Testis (tissue), 3 donors: Measurements from ENCODE around the gene TNRC6C. TPM values are rescaled to one million over a fixed set of nuclear protein-coding genes. Genes with fewer than 3 reads are reported as not detected.
A peak's percentile ranks its signal among the peaks of the same experiment; 100 is the strongest.

Experiments
- DNase-seq: peaks from one replicate; pipeline ENCODE4 v3.0.0-alpha.2; 2019
- H3K27ac ChIP-seq, 2 donors: fragments of 200-600 bp; sonication (generic); one replicate each; pipeline ENCODE4 v1.5.1; 2019
- H3K27me3 ChIP-seq: fragments of 200-600 bp; sonication (generic); one replicate; pipeline ENCODE4 v1.5.1; 2019
- H3K36me3 ChIP-seq: fragments of 200-600 bp; sonication (generic); one replicate; pipeline ENCODE4 v1.5.1; 2017; ENCODE audit warnings: low read depth; ENCODE audit errors: missing control alignments
- H3K4me1 ChIP-seq: fragments of 200-600 bp; sonication (generic); one replicate; pipeline ENCODE4 v1.5.1; 2019
- H3K4me3 ChIP-seq, 2 donors: fragments of 200-600 bp; sonication (generic); one replicate each; pipeline ENCODE4 v1.5.1; 2017 to 2019
- H3K9me3 ChIP-seq: fragments of 200-600 bp; sonication (generic); one replicate; pipeline ENCODE4 v1.5.1; 2017
- POLR2A ChIP-seq: fragments of 450-650 bp; IDR thresholded peaks from one replicate; pipeline ENCODE4 v1.6.1; 2017; ENCODE audit warnings: antibody characterized with exemption, mild to moderate bottlenecking, moderate library complexity
- WGBS, 2 donors: methylation state at CpG; one replicate each; pipeline ENCODE4 v1.1.5; 2018; 5-methylcytosine and 5-hydroxymethylcytosine counted together
- intact Hi-C: fragments of 100-400 bp; cut with DNase I; formaldehyde crosslinking; loops from one replicate; pipeline ENCODE4 v1.15.1; 2023; ENCODE audit warnings: low total_unique reads
- polyA plus RNA-seq: library from polyadenylated mRNA; stranded (reverse); fragments of 350-450 nt; fragmentation: Illumina TruSeq; extraction: RNeasy Lipid Tissue Mini Kit (QIAGEN cat#74804); gene quantifications from one replicate; pipeline ENCODE4 v1.2.3, GENCODE V29; 2014; ENCODE audit warnings: low read depth, low replicate concordance; ENCODE audit not compliant: insufficient read depth
- total RNA-seq, 2 donors: library from RNA; depleted of rRNA; stranded (reverse); fragments of >200 nt; gene quantifications; one replicate each; pipeline ENCODE4 v1.2.3, GENCODE V29; 2016
- TF ChIP-seq, protein P1 (sequence below), 3 experiments: fragments of 450-650 bp in 2 of 3; fragments of 200-600 bp in 1 of 3; sonication (generic) in 1 of 3; IDR thresholded peaks; one replicate each; pipeline ENCODE4 v1.5.1; 2016 to 2019; ENCODE audit warnings: antibody characterized with exemption in 3 of 3, mild to moderate bottlenecking in 2 of 3, moderate library complexity in 1 of 3

The TNRC6C gene
- total and polyA plus RNA-seq, 3 donors from 2014 or later = 26.2 to 35.6 (median 27.4) TPM

DNA sequence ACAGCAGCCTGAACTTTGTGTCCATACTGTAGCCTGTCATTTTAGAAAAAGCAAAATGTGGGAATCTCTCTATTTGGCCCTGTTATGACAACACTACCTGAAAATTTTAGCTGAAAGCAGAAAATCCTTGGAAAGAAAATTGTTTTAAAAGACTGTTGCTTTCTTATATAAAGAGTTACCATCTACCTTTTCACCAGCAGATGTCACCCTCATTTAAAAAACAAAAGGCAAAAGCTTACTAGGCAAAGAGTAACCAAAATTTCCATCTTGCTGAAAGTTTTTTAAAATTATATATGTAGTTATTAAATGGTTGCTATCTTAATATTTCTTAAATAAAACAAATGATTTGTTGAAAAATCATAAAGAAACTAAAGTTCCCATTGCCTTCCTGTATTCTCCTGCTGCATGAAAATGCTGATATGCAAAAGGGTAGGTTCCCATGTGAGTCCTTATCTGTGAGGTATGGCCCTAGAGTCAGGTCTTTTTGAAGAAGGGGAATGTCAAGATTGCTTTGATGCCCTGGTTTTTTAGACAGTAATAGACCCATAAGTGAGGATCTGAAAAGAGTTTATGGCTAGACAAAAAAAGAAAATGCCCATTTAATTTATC, 61.0 kb downstream of the TNRC6C start:
- Histone ChIP-seq H3K4me3 (no peak overlapping the region), H3K36me3 (no peaks in the 10 kb centered on the region), H3K9me3 (no peaks in the 10 kb centered on the region), H3K27ac (no peak overlapping the region), H3K27me3 (no peaks in the 10 kb centered on the region), H3K4me1 (no peaks in the 10 kb centered on the region)
- DNase-seq = no peak
- no peak for TF ChIP-seq POLR2A
- TF ChIP-seq, protein P1, sequence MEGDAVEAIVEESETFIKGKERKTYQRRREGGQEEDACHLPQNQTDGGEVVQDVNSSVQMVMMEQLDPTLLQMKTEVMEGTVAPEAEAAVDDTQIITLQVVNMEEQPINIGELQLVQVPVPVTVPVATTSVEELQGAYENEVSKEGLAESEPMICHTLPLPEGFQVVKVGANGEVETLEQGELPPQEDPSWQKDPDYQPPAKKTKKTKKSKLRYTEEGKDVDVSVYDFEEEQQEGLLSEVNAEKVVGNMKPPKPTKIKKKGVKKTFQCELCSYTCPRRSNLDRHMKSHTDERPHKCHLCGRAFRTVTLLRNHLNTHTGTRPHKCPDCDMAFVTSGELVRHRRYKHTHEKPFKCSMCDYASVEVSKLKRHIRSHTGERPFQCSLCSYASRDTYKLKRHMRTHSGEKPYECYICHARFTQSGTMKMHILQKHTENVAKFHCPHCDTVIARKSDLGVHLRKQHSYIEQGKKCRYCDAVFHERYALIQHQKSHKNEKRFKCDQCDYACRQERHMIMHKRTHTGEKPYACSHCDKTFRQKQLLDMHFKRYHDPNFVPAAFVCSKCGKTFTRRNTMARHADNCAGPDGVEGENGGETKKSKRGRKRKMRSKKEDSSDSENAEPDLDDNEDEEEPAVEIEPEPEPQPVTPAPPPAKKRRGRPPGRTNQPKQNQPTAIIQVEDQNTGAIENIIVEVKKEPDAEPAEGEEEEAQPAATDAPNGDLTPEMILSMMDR (IDR thresholded peaks at IDR 0.05) = peak; percentile 11 to 61 (median 50)
- intact Hi-C loops = loop anchor here (10.0 kb wide), 1 partner anchor 475 kb away; no protein-coding TSS in a partner anchor

DNA sequence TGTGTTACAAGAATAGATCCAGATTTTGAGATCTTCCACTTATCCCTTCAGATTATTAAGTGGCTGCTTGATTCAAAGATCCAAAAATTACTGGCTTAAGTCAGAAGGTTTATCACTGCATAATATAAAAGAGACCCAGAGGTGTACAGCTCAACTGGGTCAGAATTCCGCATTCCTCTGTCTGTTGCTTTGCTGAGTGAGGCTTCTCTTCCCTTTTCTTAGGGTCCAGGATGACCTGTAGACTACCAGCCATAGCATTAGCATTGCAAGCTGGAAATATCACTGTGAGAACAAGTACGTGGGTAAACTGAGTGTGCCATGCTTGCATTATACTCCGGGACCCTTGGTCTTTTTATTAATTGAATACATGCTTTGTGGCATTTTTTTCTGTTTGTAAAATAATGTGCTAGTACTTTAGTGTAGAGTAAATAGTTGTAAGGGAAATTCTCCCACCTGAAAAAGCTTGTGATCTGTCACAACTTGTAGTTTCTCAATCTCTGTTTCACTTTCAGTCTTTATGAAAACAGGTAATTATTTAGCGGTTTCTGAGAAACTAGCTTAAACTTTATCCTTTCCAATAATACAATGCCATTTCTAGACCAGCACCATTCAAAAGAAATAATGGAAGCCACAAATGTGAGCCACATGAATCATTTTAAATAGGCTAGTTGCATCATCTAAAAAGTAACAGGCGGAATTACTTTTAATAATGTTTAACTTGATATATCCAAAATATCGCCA, 61.6 kb downstream of the TNRC6C start:
- no peak for TF ChIP-seq POLR2A
- TF ChIP-seq, protein P1 (IDR thresholded peaks at IDR 0.05) = no peak
- H3K27ac ChIP-seq = no peak overlapping the region
- H3K9me3 ChIP-seq = no peaks in the 10 kb centered on the region
- intact Hi-C loops = loop anchor here (10.0 kb wide), 1 partner anchor 475 kb away; no protein-coding TSS in a partner anchor
- H3K4me3 ChIP-seq = no peak overlapping the region
- DNase-seq = no peak
- H3K4me1 ChIP-seq = no peaks in the 10 kb centered on the region
- WGBS, 2 donors = 95 to 96% methylated on average over 6 of the region's 6 CpGs
- H3K36me3 ChIP-seq = no peaks in the 10 kb centered on the region
- H3K27me3 ChIP-seq = no peaks in the 10 kb centered on the region

DNA sequence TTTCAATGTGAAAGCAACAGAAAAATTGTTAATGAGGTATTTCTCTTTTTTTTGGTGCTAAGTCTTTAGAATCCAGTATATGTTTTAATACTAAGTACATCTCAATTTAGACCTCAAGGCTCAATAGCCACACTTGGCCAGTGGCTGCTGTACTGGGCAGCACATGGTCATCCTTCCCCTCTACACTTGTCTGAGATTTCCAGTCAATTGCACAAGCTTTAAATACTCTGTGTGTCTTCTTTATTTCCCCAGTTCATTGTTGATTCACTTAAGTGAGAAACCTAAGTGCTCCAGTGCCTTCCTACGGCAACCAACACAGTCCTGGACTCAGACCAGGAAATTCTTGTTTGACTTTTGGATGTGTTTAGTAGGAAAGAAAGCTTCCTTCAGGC, 62.2 kb downstream of the TNRC6C start:
- H3K4me1 ChIP-seq = no peaks in the 10 kb centered on the region
- H3K4me3 ChIP-seq = no peak overlapping the region
- 74 to 86% methylated on average over 1 of the region's 1 CpG for WGBS, 2 donors
- TF ChIP-seq POLR2A = no peak
- no peaks in the 10 kb centered on the region for H3K9me3 ChIP-seq
- intact Hi-C loops = no loop called here
- no peaks in the 10 kb centered on the region for H3K27me3 ChIP-seq
- no peak overlapping the region for H3K27ac ChIP-seq
- DNase-seq = no peak
- no peaks in the 10 kb centered on the region for H3K36me3 ChIP-seq

DNA sequence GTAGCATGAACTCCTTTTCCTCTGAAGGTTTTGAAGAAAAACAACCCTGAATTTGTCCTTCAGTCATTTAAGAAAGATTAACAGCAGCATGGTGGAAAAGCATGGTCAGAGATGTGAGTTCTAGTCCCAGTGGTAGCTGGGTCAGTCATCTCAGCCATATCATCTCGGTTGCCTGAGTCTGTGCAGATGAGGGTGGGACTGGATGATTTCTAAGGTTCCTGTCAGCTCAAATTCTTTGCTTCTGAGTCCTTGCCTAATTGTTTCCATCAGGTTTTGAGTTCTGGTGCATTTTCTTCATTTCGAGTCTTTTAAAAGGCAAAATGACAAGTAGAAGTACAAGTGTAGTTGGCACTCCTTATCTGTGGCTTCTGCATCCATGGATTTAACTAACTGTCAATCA, 63.9 kb downstream of the TNRC6C start:
- H3K27ac ChIP-seq = no peak overlapping the region
- H3K4me1 ChIP-seq = no peaks in the 10 kb centered on the region
- WGBS, 2 donors = 85 to 91% methylated on average over 2 of the region's 2 CpGs
- no peaks in the 10 kb centered on the region for H3K36me3 ChIP-seq
- intact Hi-C loops = no loop called here
- no peaks in the 10 kb centered on the region for H3K27me3 ChIP-seq
- DNase-seq = no peak
- no peak for TF ChIP-seq POLR2A
- TF ChIP-seq, protein P1 (IDR thresholded peaks at IDR 0.05) = no peak
- H3K9me3 ChIP-seq = no peaks in the 10 kb centered on the region
- no peak overlapping the region for H3K4me3 ChIP-seq

DNA sequence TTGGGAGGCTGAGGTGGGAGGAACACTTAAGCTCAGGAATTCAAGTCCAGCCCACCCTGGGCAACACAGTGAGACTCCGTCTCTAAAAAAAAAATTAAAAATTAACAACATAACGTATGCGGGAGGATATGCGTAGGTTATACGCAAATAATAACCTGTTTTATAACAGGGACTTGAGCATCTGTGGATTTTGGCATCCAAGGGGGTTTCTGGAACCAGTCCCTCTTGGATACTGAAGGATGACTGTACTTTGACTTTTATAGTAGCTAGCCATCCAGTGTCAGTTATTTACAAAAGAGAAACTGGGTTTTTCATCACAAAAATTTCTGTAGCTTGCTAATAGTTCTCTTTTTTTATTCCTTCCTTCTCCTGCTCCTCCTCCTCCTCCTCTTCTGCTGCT, 64.5 kb downstream of the TNRC6C start:
- Histone ChIP-seq H3K4me1 (no peaks in the 10 kb centered on the region), H3K27ac (no peak overlapping the region), H3K4me3 (no peak overlapping the region), H3K27me3 (no peaks in the 10 kb centered on the region), H3K9me3 (no peaks in the 10 kb centered on the region), H3K36me3 (no peaks in the 10 kb centered on the region)
- no peak for TF ChIP-seq POLR2A
- TF ChIP-seq, protein P1 (IDR thresholded peaks at IDR 0.05) = no peak
- intact Hi-C loops = no loop called here
- no peak for DNase-seq
- WGBS, 2 donors = 90 to 94% methylated on average over 5 of the region's 5 CpGs
